ENCODE measurements around the gene RGPD3. TPM values are rescaled to one million over a fixed set of nuclear protein-coding genes. Genes with fewer than 3 reads are reported as not detected.

The RGPD3 gene
- total and polyA plus RNA-seq, 9 of the 15 experiments (the other 6 are each of a cell fraction or from before 2014, with no cell fraction given): 0.01 to 0.03 TPM; not detected in 7

- Histone ChIP-seq H3K79me2 (ENCODE audit: control insufficient read depth, insufficient read depth, low read length) (no peaks in the 10 kb centered on the region), H4K20me1 (replicated peaks; ENCODE audit: control insufficient read depth, insufficient read depth, low read length) (no peaks in the 10 kb centered on the region), H3K9me1 (ENCODE audit: control insufficient read depth, insufficient read depth, low read length) (no peaks in the 10 kb centered on the region), H3K9me3 (replicated peaks; ENCODE audit: control insufficient read depth, insufficient read depth, low read depth, low read length) (no peaks in the 10 kb centered on the region), H3K27ac (ENCODE audit: extremely low read depth, low read depth, low read length) (no peak overlapping the region), H3K4me2 (ENCODE audit: insufficient read depth, low read length) (no peak overlapping the region), H3K9ac (ENCODE audit: insufficient read depth in 1 of 2, low read depth in 2 of 2, low read length in 2 of 2) (no peak overlapping the region), H3K27me3 (ENCODE audit: control insufficient read depth in 2 of 2, insufficient read depth in 2 of 2, low read length in 2 of 2) (peaks cover 0 to 16% of the 10 kb centered on the region in 2 experiments; a peak in 3 of 5 replicates), H3K36me3 (ENCODE audit: control insufficient read depth, insufficient read depth, low read length) (no peaks in the 10 kb centered on the region), H2AFZ (ENCODE audit: low read depth, low read length) (no peak overlapping the region), H3K4me3 (no peak overlapping the region), H3K4me1 (replicated peaks in 1 of 2; ENCODE audit: control insufficient read depth in 2 of 2, insufficient read depth in 2 of 2, low read length in 2 of 2) (no peaks in the 10 kb centered on the region)
- 0% methylated on average over 1 of the region's 1 CpG for WGBS (ENCODE audit: insufficient coverage, low coverage, missing lambda C conversion rate)
- POLR2A ChIA-PET: no interaction called here
- FAIRE-seq (no peak), ATAC-seq (no peak), DNase-seq (ENCODE audit: extremely low read depth in 1 of 4, low spot score in 3 of 4) (no peak)
- in situ Hi-C loops (cut with MboI): no loop called here
- no TSS peak for BruUV-seq (replicated peaks)
- intact Hi-C loops (cut with micrococcal nuclease): no loop called here
- CTCF ChIA-PET (ENCODE audit: low intra/inter-chr PET ratio): no interaction called here
- TF ChIP-seq ZNF717 (CRISPR knock-in tag; IDR thresholded peaks at IDR 0.05) (no peak), HBP1 (CRISPR knock-in tag; IDR thresholded peaks at IDR 0.05) (no peak), ILF3 (IDR thresholded peaks at IDR 0.05; ENCODE audit: borderline replicate concordance) (no peak), NONO (IDR thresholded peaks at IDR 0.05; ENCODE audit: low read depth in 2 of 2, low read length in 1 of 2) (no peak), SNRNP70 (optimal IDR thresholded peaks at IDR 0.05; ENCODE audit: low read depth, low read length) (no peak), RREB1 (CRISPR knock-in tag; IDR thresholded peaks at IDR 0.05) (no peak), KAT8 (IDR thresholded peaks at IDR 0.05; ENCODE audit: low read depth) (no peak), TFE3 (CRISPR knock-in tag; IDR thresholded peaks at IDR 0.05) (no peak), BACH1 (tag; IDR thresholded peaks at IDR 0.05) (no peak), KDM4B (IDR thresholded peaks at IDR 0.05; ENCODE audit: borderline replicate concordance in 2 of 2, low read depth in 1 of 2) (no peak), FOXA3 (CRISPR knock-in tag; conservative IDR thresholded peaks at IDR 0.05 in 1 of 2, IDR thresholded peaks at IDR 0.05 in 1 of 2) (no peak), PCBP1 (IDR thresholded peaks at IDR 0.05; ENCODE audit: low read depth, low read length, poor library complexity, severe bottlenecking) (no peak), POLR2AphosphoS5 (IDR thresholded peaks at IDR 0.05; ENCODE audit: control insufficient read depth, insufficient read depth, low read depth, low read length) (no peak), ZNF24 (IDR thresholded peaks at IDR 0.05) (no peak), ZNF444 (CRISPR knock-in tag; IDR thresholded peaks at IDR 0.05) (no peak)
Measured at GRCh38 chr2:106362789-106363188, 105.4 kb downstream of the RGPD3 start.
